ENCODE data around the gene FOXF2. TPM values are rescaled to one million over a fixed set of nuclear protein-coding genes. Genes with fewer than 3 reads are reported as not detected.

FOXF2 gene
- total and polyA plus RNA-seq, 2 of the 4 experiments (the other 2 are of a cell fraction) = 2.5 to 16.3 TPM

GRCh38 chr6:1399085-1399780 is 9.9 kb downstream of the FOXF2 start:
- no peak overlapping the region for H2BK15ac ChIP-seq (ENCODE audit: low read depth, low read length)
- TF ChIP-seq MXI1 (IDR thresholded peaks at IDR 0.05; ENCODE audit: borderline replicate concordance, low read depth, low read length) (no peak), ELK1 (IDR thresholded peaks at IDR 0.05; ENCODE audit: borderline replicate concordance, low read depth, low read length) (no peak), CTCF (conservative IDR thresholded peaks at IDR 0.05; ENCODE audit: low read depth, low read length) (no peak), FOS (IDR thresholded peaks at IDR 0.05; ENCODE audit: low read depth, low read length) (no peak), USF2 (IDR thresholded peaks at IDR 0.05; ENCODE audit: low read depth, low read length) (no peak), CHD1 (IDR thresholded peaks at IDR 0.05; ENCODE audit: low read depth, low read length) (no peak), RAD21 (IDR thresholded peaks at IDR 0.05; ENCODE audit: low read length) (no peak)
- CTCF ChIA-PET = interaction anchor here (0.7 kb wide), 1 partner anchor 23 kb away, joined by 4 read pairs; no protein-coding TSS in a partner anchor
- no peak overlapping the region for H3K4me2 ChIP-seq (ENCODE audit: low read depth, low read length)
- no peak for ATAC-seq (ENCODE audit: low read depth)
- H3K27ac ChIP-seq (ENCODE audit: insufficient read depth, low read length) = no peak overlapping the region
- no peak overlapping the region for H3K9ac ChIP-seq (ENCODE audit: low read depth, low read length)
- H3K14ac ChIP-seq (replicated peaks; ENCODE audit: low read depth, low read length) = 0 out of 2 replicates have a peak overlapping the region, but pooled peaks have one; percentile 32
- no peaks in the 10 kb centered on the region for H4K20me1 ChIP-seq (ENCODE audit: insufficient read depth, low read length)
- H3K18ac ChIP-seq (ENCODE audit: low read depth, low read length) = no peak overlapping the region
- no peak overlapping the region for H4K5ac ChIP-seq (ENCODE audit: low read depth, low read length)
- no peak overlapping the region for H3K23ac ChIP-seq (ENCODE audit: low read depth, low read length)
- 70 to 100% methylated on average over 1 of the region's 3 CpGs for WGBS, 2 experiments (ENCODE audit: extremely low coverage in 2 of 2, insufficient read length in 1 of 2)
- no peak overlapping the region; the same call in 1 of the 2 replicates for H2BK20ac ChIP-seq (ENCODE audit: low read depth, low read length)
- peaks cover 18% of the 10 kb centered on the region for H3K4me1 ChIP-seq (ENCODE audit: control insufficient read depth, insufficient read depth, low read length)
- H3K27me3 ChIP-seq (ENCODE audit: control insufficient read depth, insufficient read depth, low read length) = no peaks in the 10 kb centered on the region; the same call in 1 of the 2 replicates
- intact Hi-C loops (cut with micrococcal nuclease) = loop anchor here (1.0 to 5.0 kb wide), 4 partner anchors 38 to 677 kb away; no protein-coding TSS in a partner anchor
- no TSS peak for BruUV-seq (replicated peaks)
- no peak for DNase-seq
- POLR2A ChIA-PET (ENCODE audit: unreplicated experiment) = interaction anchor here (0.6 kb wide), 1 partner anchor 235 kb away, joined by 3 read pairs; no protein-coding TSS in a partner anchor
- peak overlapping the region; percentile 30; the same call in 1 of the 2 replicates for H2AK5ac ChIP-seq (ENCODE audit: low read depth, low read length)
- in situ Hi-C loops (cut with MboI; ENCODE audit: low sequenced_read_pairs) = loop anchor here (10.0 to 25.0 kb wide), 2 partner anchors 487 to 804 kb away; no protein-coding TSS in a partner anchor
- no peaks in the 10 kb centered on the region for H3K9me3 ChIP-seq (ENCODE audit: control insufficient read depth, insufficient read depth, low read length)
- no peak overlapping the region for H4K8ac ChIP-seq (ENCODE audit: low read depth in 2 of 2, low read length in 2 of 2)
- H4K91ac ChIP-seq (ENCODE audit: insufficient read depth, low read depth, low read length) = no peak overlapping the region; the same call in 1 of the 2 replicates
- no peak overlapping the region for H3K56ac ChIP-seq (ENCODE audit: extremely low read depth, insufficient read depth, low read length)
- no peak overlapping the region for H2AK9ac ChIP-seq (replicated peaks; ENCODE audit: low read depth, low read length, poor library complexity)
- peaks cover 10% of the 10 kb centered on the region for H3K9me1 ChIP-seq (ENCODE audit: insufficient read depth, low read length)
- no peak overlapping the region for H3K4me3 ChIP-seq (ENCODE audit: insufficient read depth, low read depth, low read length)
- H2BK5ac ChIP-seq (ENCODE audit: low read depth, low read length, poor library complexity, severe bottlenecking) = no peak overlapping the region
- dilution Hi-C loops (cut with HindIII; ENCODE audit: low sequenced_read_pairs, unreplicated experiment) = no loop called here
- peaks cover 6% of the 10 kb centered on the region for H3K36me3 ChIP-seq (ENCODE audit: control insufficient read depth, insufficient read depth, low read length)
- peaks cover 13 to 19% of the 10 kb centered on the region in 2 experiments for H3K79me1 ChIP-seq (ENCODE audit: low read depth in 1 of 2, low read length in 2 of 2)
- peak overlapping the region; percentile 26; the same call in 1 of the 2 replicates for H3K4ac ChIP-seq (ENCODE audit: low read depth, low read length)
- H2AFZ ChIP-seq (replicated peaks; ENCODE audit: low read length, poor library complexity) = no peak overlapping the region
- no peak overlapping the region; the same call in 1 of the 2 replicates for H2BK120ac ChIP-seq (ENCODE audit: low read depth, low read length)

Measured in IMR-90 (cell line).